GM21367 (cell line): ENCODE results near the gene LAMA2.

Experiments
- ATAC-seq: cut with Tn5 transposase; IDR thresholded peaks from one replicate; pipeline ENCODE4 v1.9.1; 2021; ENCODE audit not compliant: unreplicated experiment

LAMA2 gene

DNA sequence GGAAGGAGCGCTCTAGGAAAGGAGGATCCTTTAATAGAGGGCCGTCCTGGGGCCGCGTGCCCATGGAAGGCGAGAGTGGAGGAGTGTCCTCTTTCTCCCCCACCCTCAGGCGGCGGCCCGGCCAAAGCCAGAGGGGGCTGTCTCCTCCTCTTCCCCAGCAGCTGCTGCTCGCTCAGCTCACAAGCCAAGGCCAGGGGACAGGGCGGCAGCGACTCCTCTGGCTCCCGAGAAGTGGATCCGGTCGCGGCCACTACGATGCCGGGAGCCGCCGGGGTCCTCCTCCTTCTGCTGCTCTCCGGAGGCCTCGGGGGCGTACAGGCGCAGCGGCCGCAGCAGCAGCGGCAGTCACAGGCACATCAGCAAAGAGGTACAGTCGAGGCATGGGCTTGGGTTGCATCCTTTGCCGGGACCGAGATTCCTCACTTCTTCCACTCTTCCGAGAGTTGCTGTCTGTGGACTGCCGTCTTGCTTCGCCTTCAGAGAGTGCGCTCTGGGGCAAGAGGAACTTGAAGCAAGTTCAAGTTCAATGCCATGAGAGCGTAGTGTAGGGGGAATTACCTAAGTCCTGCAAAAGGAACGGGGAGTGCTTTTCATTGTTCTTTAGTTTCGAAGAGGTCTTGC is at the start of gene LAMA2:
Gene LAMA2, plus strand, starts transcription at position 148 of the 621 bp plus-strand sequence. Its CDS starts 108 bp downstream, at position 256.
- ATAC-seq: no peak

DNA sequence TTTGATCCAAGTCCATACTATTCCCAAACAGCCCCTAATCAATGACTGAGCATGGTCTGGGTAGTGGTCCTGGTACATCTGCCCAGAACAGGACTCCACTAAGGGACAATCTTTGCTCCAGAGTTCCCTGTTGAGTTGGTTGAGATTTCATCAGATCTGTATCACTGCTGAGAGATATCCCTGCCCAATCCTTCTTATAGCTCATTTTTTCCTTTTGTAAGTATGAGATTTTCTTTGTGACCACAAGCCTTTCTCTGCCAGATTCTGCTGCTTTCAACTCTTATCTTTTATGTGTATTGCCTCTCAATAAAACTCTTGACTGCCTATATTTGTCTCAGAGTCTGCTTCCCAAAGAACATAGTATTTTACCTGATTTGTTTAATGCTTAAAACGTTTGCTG is 46.2 kb upstream of the LAMA2 start:
- no peak for ATAC-seq

- ATAC-seq: no peak
Observed at GRCh38 chr6:128841518-128841917, 41.4 kb upstream of the LAMA2 start.

GRCh38 chr6:128844598-128844997 is 38.3 kb upstream of the LAMA2 start:
- ATAC-seq: no peak

- ATAC-seq: no peak
Observed at GRCh38 chr6:128847431-128848210, 35.3 kb upstream of the LAMA2 start.

GRCh38 chr6:128848212-128848935 is 34.6 kb upstream of the LAMA2 start:
- ATAC-seq: no peak

DNA sequence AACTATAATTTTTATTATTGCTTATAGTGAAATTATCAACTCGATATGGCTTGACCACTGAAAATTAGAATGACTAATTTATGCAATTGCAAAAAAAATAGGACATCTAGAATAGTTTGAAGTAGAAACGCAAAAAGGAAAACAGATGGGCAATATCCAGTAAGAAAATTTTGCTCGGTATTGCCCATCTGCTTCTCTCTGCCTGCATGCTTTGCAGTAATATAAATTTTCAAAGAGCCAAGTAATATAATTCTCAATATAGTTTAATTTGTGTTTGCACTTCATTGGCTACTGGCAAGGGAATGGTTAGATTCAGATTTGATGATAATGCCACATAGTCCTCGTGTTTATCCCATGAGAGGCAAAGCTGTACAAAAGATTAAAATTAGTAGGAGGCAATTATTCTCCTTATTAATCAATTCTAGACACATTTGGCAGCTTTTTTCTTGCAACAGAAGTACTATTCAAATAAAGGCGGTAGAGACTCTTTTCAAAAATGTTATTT is 27.3 kb upstream of the LAMA2 start:
- no peak for ATAC-seq

DNA sequence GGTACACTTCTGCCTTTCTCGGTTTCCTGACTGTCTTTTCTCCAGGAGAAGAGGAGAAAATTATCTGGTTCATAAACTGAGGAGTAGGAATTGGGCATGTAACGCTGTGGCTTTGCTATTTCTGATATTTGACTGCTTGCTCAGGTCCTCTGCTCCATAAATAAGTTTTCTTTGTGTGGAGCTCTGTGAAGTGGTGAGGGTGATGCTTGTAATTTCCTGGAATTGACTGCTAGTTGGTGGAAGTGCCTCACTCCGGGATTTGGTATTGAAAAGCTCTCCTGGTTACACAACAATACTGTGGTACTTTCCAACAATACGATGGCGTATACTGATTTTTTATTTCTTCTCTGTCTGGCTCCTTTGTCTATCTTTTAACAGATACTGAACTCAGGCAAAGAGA is 25.1 kb upstream of the LAMA2 start:
- ATAC-seq: no peak

DNA sequence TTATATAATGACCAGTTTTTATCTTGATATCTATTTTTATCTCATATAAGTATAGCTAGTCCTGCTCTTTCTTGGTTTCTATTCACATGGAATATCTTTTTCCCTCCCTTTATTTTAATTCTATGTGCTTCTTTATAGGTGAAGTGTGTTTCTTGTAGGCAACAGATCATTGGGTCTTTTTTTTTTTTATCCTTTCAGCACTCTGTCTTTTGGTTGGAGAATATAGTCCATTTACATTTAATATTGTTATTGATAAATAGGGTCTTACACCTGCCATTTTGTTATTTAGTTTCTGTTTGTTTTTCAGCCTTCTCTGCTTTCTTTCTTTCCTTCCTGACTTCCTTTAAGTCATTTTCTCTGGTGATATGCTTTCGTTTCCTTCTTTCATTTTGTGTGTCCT is 22.2 kb upstream of the LAMA2 start:
- ATAC-seq: no peak

- ATAC-seq: no peak
Observed at GRCh38 chr6:128863983-128864382, 19.0 kb upstream of the LAMA2 start.

DNA sequence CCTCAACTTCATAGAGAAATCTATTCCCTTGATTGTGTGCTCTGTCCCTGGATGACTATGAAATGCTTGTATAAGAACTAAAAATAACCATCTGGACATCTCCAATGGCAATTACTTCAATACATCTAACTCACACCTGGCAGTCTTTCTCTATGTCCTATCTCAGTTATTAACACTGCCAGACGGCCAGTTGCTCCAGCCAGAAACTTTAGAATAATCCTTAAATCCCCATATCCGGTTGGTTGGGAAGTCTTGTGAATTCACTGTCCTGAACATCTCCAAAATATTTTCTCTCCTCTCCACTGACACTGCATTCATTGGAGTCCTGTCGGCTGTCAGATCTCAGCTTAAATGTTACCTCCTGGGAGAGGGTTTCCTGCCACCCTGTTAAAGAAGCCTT is 12.2 kb upstream of the LAMA2 start:
- no peak for ATAC-seq

DNA sequence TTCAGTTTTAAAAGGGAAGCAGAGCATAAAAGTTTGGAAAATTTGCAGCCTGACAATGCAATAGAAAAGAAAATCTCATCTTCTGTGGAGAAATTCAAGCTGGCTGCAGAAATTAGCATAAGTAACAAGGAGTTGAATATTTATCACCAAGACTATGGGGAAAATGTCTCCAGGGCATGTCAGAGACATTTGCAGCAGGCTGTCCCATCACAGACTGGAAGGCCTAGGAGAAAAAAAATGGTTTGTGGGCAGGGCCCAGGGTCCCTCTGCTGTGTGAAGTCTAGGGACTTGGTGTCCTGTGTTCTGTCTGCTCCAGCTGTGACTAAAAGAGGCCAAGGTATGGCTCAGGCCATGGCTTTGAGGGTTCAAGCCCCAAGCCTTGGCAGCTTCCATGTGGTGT is 8.1 kb upstream of the LAMA2 start:
- no peak for ATAC-seq

GRCh38 chr6:128882560-128882959 is 378 bp upstream of the LAMA2 start:
- ATAC-seq: no peak

- ATAC-seq: no peak
Observed at GRCh38 chr6:128883906-128884305, 968 bp downstream of the LAMA2 start.

DNA sequence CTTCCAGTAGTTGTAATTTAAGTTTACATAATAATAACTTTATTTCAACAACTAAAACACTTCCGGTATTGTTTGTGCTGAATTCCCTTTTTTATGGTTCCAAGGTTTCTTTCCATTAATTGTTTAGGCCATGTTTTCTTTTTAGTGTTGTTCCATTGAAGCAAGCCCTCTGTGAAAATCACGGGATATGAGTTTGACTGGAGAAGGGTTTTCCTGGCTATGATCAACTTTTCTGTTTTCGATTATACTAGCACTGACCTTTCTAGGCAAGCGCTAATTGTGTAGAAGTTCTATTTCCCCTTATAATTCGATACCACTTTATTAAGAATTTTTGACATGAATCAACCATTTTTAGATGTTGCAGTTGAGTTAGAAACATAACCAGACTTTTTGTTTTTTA is 2.4 kb downstream of the LAMA2 start:
- no peak for ATAC-seq

DNA sequence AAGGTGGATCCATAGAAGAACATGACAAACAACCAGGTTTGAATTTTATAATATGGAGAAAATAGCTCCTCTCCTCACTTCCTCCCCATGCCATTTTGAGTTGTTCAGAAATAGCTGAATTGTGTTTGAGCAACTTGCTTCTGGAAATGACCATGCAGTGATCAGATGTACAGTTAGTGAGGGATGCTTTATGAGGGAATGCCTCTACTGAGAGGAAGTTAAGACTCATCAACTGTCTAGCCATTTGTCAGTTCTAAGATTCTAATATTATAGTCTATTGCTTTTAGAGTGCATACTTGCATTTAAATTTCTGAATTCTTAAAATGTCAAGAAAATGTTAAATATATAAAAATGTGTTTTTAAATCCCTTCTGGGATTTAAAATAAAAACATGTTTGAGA is 3.8 kb downstream of the LAMA2 start:
- ATAC-seq: no peak

DNA sequence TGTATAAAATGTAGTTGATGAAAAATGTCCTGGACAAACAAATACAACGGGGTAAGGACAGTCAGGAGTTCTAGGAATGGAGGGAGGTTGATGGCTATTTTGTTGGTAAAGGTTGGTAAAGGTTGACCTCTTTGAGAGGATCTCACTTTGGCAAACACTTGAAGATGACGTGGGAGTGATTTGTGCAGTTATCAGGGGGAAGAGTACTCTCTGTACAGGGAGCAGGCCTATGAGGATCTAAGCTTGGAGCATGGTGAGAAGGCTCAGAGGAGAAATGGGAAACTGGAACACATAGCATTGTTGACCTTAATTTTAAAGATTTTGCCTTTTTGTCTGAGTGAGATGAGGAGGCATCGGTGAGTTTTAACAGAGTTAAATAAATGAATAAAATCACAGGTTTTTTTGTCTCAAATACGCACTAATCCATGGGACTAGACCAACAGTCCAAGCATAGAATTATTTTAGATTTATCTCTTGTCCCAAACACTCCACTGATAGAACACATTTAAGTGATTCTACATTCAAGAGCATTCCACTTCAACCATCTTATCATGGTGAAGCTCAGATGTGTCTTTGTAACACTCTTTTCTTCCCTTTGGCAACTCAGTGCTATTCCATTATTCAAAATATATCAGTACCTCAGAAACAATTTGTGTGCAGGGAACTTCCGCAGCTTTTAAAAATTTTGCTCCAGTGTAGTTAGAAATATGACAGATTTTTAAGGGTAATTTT is 5.7 kb downstream of the LAMA2 start:
- no peak for ATAC-seq

GRCh38 chr6:128889870-128890269 is 6.9 kb downstream of the LAMA2 start:
- no peak for ATAC-seq

DNA sequence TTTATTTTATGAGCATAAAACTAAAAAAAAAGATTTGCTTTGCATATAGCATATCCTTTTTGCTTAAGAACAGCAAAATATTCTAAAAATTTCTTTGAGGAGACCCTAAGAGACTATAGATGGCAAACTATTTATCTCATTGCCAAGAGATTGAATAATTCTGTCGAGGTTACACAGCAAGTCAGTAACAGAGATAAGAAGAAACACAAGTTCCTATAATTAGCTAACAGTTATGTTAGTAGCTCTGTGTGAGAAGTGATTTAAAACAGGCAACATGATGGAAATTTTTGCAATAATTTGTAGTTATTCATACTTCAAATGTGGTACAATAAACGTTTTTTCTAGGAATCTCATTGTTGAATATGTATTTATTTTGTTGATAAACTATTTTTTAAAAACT is 9.1 kb downstream of the LAMA2 start:
- ATAC-seq: no peak

- no peak for ATAC-seq
Observed at GRCh38 chr6:128899341-128900050, 16.6 kb downstream of the LAMA2 start.

DNA sequence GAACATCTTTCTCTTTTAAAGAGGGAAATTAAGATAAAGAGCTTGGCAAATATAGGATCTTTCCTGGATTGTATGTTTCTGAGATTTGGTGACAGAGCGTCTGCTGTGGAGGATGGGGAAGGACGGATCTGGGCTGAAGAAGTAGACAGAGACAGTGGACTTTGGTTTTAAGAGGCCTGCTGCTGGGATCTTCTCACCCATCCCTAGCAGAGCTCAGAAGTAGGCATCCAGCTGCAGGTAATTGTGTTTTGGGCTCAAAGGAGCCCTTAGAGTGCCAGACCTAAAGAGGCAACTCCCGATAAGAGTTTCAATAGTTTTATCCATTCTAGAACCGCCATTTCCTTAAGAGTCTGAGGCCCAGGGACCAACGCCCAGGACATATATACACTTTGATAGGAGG is 20.8 kb downstream of the LAMA2 start:
- no peak for ATAC-seq
